GM18508 (cell line): ENCODE measurements around the gene KXD1.
"Not testable (repeated sequence)": the region's sequence is repeated elsewhere in the genome, so short reads cannot be mapped to it uniquely, and the experiment has no call there.

Experiments used
- ATAC-seq: cut with Tn5 transposase; IDR thresholded peaks from one replicate; pipeline ENCODE4 v1.9.1; 2021; ENCODE audit warnings: moderate number of reproducible peaks; ENCODE audit not compliant: insufficient read depth, unreplicated experiment

The KXD1 gene, protein sequence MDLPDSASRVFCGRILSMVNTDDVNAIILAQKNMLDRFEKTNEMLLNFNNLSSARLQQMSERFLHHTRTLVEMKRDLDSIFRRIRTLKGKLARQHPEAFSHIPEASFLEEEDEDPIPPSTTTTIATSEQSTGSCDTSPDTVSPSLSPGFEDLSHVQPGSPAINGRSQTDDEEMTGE

GRCh38 chr19:18557411-18558201 is at the start of gene KXD1:
KXD1 (plus strand) TSS chr19:18557870; CDS start chr19:18562057, 4,187 bp downstream.
- peak; percentile 66 for ATAC-seq

- ATAC-seq: no peak
Observed at GRCh38 chr19:18508585-18508984, 49.1 kb upstream of the KXD1 start.

GRCh38 chr19:18510216-18510615 is 47.5 kb upstream of the KXD1 start:
- ATAC-seq: no peak

DNA sequence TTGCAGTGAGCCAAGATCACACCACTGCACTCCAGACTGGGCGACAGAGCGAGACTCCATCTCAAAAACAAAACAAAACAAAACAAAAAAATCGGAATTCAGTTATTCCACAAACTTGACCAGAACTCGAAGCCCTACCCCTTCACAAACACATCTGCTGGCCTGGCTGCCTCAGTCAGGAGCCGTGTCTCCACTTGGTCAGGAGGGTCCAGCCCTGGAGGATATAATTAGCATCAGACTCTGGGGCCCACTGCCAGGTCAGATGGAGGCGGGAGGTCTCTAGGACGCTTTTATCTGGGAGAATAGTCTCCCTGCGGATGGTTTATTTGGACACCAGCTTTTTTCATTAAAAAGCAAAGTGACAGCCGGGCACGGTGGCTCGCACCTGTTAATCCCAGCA is 43.8 kb upstream of the KXD1 start:
- no peak for ATAC-seq

DNA sequence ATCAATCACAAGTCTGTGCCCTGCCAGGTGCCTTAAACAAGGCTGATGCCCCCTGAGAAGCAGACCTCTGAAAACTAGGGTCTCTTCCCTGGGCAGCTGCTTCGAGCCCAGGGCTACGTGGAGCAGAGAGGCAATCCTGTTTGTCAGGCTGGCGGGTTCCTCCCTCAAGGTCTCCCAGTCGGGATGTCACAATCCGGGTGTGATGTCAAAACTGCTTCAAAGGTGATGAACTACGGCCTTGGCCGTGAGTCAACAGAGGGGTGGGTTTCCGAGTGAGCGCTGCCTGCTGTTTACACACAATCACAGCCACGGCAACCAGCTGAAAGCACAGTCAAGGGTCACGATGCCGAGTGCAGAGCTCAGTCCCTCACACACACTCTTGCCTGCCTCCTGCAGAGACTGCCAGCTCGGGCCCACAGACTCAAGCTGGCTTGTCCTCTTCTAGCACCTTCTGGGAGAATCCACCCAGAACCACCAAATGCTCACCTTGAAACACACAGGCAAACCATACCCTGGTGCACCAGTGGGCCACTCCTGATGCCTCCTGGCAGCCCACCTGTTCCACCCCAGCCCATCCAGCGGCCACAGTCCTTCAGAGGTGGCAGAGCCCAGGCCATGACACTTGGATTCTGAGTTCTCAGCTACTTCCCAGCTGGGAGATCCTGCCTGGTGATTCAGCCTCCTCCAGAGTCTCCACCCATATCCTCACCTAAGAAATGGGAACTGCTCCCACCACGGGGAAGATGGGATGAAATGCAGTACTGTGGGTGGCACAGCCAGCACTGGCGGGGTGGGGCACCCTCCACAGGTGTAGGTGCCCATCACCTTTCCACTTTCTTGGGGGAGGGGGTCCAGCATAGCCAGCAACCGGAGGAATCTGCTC is 42.6 kb upstream of the KXD1 start:
- ATAC-seq: no peak

- no peak for ATAC-seq
Observed at GRCh38 chr19:18515959-18516358, 41.7 kb upstream of the KXD1 start.

DNA sequence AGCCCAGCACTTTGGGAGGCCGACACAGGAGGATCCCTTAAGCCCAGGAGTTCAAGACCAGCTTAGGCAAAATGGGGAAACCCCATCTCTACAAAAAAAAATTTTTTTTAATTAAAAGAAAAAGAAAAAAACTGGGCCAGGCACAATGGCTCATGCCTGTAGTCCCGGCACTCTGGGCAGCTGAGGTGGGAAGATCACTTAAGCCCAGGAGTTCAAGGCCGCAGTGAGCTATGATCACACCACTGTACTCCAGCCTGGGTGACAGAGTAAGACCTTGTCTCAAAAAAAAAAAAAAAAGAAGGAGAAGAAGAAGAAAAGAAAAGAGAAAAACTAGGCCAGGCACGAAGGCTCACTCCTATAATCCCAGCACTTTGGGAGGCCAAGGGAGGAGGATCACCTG is 40.1 kb upstream of the KXD1 start:
- ATAC-seq: no peak

DNA sequence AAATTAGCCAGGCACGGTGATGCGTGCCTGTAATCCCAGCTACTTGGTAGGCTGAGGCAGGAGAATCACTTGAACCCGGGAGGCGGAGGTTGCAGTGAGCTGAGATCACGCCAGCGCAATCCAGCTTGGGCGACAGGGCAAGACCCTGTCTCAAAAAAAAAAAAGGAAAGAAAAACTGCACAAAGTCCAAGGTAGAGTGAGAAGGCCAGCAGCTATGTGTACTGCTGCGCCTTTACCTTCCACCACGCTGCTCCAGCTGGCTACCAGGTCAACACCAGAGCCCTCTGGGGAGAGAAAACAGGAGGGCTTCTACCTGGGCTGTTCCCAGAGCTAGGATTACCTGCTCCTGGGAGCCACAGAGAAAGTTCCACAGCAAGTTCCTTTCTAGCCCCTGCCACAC is 39.0 kb upstream of the KXD1 start:
- ATAC-seq: no peak

GRCh38 chr19:18519962-18520847 is 37.5 kb upstream of the KXD1 start:
- no peak for ATAC-seq

- ATAC-seq: no peak
Observed at GRCh38 chr19:18520848-18521691, 36.6 kb upstream of the KXD1 start.

GRCh38 chr19:18521692-18522123 is 36.0 kb upstream of the KXD1 start, which contains the start of gene ELL:
ELL (minus strand) TSS chr19:18522070; CDS start chr19:18522055, 15 bp downstream.
- no peak for ATAC-seq

DNA sequence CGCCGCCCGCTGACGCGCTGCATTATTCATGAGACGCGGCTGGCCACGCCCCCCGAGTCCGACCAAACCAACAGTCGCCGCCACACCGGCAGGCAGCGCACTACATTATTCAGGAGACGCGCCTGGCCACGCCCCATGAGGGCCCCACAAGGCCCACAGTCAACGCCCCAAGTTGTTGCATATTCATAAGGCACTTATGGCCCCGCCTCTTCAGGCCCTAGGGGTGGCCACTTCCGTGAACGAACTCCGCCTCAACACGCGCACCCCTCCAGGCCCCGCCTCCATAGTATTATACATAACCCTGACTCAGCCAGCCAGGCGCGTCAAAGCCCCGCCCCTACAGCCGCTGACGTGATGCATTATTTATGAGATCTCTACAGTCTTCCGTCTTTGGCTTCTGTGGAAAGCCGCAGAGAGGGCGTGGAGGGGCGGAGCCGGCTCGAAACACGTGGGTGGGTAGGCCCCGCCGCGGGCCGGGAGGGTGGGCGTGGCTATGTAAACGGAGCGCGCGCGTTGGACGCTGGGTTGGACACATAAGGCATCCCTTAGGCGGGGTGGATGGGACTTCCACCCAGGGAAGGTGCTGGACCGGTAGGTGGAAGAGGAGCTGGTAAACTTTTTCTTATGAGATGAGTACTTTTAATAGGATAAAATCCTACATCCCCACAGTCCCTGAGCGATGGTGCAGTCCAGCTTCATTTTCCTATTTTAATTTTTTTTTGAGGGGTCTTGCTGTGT is 35.4 kb upstream of the KXD1 start:
- ATAC-seq: peak; percentile 71

DNA sequence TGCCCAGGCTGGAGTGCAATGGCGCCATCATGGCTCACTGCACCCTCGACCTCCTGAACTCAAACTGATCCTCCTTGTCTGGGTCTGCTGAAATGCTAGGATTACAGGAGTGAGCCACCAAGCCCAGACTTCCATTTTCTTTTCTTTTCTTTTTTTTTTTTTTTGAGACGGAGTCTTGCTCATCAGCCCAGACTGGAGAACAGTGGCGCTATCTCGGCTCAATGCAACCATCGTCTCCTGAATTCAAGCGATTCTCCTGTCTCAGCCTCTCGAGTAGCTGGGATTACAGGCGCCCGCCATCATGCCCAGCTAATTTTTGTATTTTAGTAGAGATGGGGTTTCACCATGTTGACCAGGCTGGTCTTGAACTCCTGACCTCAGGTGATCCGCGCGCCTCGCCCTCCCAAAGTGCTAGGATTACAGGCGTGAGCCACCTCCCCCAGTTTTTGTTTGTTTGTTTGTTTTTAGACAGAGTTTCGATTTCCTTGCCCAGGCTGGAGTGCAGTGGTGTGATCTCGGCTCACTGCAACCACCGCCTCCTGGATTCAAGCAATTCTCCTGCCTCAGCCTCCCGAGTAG is 34.7 kb upstream of the KXD1 start:
- ATAC-seq: not testable (repeated sequence)

DNA sequence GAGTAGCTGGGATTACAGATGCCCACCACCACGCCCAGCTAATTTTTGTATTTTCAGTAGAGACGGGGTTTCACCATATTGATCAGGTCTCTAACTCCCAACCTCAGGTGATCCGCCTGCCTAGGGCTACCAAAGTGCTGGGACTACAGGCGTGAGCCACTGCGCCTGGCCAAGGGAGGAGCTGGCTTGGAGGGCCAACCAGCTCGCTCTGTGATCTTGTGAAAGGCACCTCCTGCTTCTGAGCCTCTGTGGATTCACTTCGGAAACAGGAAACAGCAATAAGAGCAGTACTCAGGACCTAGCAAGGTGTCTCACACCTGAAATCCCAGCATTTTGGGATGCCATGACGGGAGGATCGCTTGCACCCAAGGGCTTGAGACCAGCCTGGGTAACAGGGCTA is 33.8 kb upstream of the KXD1 start:
- no peak for ATAC-seq

- ATAC-seq: no peak
Observed at GRCh38 chr19:18526316-18526715, 31.4 kb upstream of the KXD1 start.

DNA sequence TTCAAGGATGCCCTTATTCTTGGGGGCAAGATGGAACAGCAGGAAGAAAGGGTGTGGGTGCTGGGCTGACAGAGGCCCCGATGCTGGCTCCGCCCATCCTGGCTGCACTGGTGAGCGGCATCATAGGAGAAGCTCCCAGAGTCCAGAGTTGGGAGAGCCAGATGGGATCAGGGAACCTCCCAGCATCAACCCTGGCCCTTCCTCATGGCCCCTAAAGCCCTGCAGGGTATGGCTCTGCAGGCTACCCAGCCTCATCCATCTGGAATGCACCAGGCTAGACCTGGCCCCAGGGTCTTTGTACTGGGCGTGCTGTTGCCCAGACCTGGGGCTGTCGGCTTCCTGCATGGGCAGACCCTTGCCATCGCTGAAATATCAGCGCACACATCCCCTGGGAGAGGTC is 27.9 kb upstream of the KXD1 start:
- no peak for ATAC-seq

DNA sequence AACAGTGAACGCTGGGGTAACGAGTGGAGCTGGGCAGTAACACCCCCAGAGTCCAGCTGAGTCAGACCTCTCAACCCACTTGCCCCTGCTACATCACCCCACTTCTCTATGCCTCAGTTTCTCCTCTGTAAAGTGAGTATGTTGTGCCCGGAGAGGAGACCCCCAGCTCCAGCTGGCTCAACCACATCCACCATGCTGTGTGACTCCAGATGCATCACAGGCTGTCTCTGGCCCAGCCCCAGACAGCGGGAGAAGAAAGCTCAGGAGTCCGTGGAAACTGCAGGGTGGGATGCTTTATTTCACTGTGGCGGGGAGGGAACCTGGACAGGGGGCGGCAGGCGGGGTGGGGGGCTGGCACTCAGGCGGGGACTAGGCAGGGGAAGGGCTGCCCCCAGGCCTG is 26.2 kb upstream of the KXD1 start:
- no peak for ATAC-seq
